C4-2B (cell line): ENCODE data around the gene PRCD.

ENCODE experiments used
- ZFX ChIP-seq: fragments of 450-650 bp; IDR thresholded peaks from 2 replicates; pipeline ENCODE4 v1.6.1; 2017
- TF ChIP-seq, protein P1 (sequence below): fragments of 450-650 bp; conservative IDR thresholded peaks from 2 replicates; pipeline ENCODE4 v1.5.1; 2017; ENCODE audit warnings: mild to moderate bottlenecking

DNA sequence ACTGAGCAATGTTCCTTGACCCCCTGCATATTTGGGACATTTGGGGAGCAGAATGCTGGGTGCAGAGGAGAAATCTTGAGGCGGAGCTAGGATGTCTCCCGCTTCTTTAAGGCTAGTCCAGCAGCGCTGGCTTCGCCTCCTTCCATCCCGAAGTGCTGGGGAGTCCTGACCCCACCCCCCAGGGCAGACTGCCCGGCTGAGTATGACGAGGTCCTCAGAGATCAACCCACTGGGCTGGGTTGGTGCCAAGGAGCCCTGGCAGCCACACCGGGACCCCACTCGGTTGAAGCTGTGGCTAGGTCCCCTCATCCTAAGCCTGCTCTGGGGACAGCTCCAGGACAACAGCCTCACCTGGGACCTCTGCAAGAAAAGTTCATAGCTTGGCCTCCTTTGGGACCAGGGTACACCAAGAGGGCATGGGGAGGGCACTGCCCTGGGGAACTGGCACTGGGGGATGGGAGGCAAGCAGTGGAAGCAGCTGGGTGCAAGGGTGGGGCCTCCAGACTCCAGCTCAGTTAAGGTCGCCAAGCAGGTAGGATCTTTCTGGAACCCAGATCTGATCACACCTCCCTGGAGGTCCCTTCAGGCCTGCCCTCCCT, 49.6 kb upstream of the PRCD start:
- TF ChIP-seq, protein P1, sequence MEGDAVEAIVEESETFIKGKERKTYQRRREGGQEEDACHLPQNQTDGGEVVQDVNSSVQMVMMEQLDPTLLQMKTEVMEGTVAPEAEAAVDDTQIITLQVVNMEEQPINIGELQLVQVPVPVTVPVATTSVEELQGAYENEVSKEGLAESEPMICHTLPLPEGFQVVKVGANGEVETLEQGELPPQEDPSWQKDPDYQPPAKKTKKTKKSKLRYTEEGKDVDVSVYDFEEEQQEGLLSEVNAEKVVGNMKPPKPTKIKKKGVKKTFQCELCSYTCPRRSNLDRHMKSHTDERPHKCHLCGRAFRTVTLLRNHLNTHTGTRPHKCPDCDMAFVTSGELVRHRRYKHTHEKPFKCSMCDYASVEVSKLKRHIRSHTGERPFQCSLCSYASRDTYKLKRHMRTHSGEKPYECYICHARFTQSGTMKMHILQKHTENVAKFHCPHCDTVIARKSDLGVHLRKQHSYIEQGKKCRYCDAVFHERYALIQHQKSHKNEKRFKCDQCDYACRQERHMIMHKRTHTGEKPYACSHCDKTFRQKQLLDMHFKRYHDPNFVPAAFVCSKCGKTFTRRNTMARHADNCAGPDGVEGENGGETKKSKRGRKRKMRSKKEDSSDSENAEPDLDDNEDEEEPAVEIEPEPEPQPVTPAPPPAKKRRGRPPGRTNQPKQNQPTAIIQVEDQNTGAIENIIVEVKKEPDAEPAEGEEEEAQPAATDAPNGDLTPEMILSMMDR, result no peak
- TF ChIP-seq ZFX, result no peak
